H1 (cell line): ENCODE results near the gene DSTYK. TPM values are rescaled to one million over a fixed set of nuclear protein-coding genes. Genes with fewer than 3 reads are reported as not detected.

ENCODE experiments used
- POLR2A ChIP-seq, 2 experiments: IDR thresholded peaks; 1 replicate in 1 of 2; 2 replicates in 1 of 2; pipeline ENCODE4 v1.6.1; 2011; ENCODE audit warnings: low read depth in 2 of 2, low read length in 2 of 2, mild to moderate bottlenecking in 2 of 2; ENCODE audit errors: control extremely low read depth in 1 of 2
- polyA plus RNA-seq, 7 experiments: library from polyadenylated mRNA; depleted of rRNA in 3 of 7; stranded (reverse) in 5 of 7; unstranded in 2 of 7; fragments of >200 nt in 5 of 7; fragments of 200-250 nt in 2 of 7; gene quantifications; 1 replicate in 5 of 7; 2 replicates in 1 of 7; 4 replicates in 1 of 7; pipeline versions ENCODE4 v1.2.1 to v1.2.3, GENCODE V29; 2011 to 2013; ENCODE audit warnings: missing spikeins in 2 of 7, mixed read lengths in 2 of 7
- total RNA-seq: library from RNA; stranded (reverse); fragmentation: NEBNext Ultra II Directional; extraction: Animal tissue kit (Norgen Biotek cat#: 25700); gene quantifications from 2 replicates; pipeline ENCODE4 v1.2.1, GENCODE V29; 2021
- TF ChIP-seq, protein P1 (sequence below): IDR thresholded peaks from 2 replicates; pipeline ENCODE4 v1.6.1; 2012; ENCODE audit warnings: low read length, inconsistent platforms
- TF ChIP-seq, protein P2 (sequence below): fragments of 300-600 bp; sonication (generic); IDR thresholded peaks from 2 replicates; pipeline ENCODE4 v1.7.1; 2012; ENCODE audit warnings: low read length, moderate library complexity, mild to moderate bottlenecking, inconsistent platforms; ENCODE audit not compliant: insufficient replicate concordance

Gene DSTYK
- total and polyA plus RNA-seq, 2 of the 8 experiments (the other 6 are each of a cell fraction or from before 2014, with no cell fraction given), result 2.7 to 8.5 TPM

DNA sequence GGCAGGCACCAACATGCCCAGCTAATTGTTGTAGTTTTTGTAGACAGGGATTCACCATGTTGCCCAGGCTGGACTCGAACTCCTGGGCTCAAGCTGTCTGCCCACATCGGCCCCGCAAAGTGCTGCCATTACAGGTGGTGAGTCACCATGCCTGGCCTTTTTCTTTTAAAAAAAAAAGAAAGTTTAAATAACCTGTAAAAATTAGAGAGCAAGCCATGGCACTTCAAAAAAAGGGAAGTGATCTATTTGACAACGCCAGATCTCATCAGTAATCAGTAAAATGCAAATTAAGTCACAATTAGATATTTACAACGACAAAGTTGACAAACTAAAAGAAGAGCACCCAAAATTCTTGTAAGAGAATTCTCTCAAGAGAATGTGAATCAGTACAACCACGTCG, 86.8 kb downstream of the DSTYK start (continued):
- TF ChIP-seq, protein P1, sequence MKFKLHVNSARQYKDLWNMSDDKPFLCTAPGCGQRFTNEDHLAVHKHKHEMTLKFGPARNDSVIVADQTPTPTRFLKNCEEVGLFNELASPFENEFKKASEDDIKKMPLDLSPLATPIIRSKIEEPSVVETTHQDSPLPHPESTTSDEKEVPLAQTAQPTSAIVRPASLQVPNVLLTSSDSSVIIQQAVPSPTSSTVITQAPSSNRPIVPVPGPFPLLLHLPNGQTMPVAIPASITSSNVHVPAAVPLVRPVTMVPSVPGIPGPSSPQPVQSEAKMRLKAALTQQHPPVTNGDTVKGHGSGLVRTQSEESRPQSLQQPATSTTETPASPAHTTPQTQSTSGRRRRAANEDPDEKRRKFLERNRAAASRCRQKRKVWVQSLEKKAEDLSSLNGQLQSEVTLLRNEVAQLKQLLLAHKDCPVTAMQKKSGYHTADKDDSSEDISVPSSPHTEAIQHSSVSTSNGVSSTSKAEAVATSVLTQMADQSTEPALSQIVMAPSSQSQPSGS, result no peak
- TF ChIP-seq POLR2A (IDR thresholded peaks at IDR 0.05; ENCODE audit: control extremely low read depth in 1 of 2, low read depth in 2 of 2, low read length in 2 of 2), result no peak
- TF ChIP-seq, protein P2, sequence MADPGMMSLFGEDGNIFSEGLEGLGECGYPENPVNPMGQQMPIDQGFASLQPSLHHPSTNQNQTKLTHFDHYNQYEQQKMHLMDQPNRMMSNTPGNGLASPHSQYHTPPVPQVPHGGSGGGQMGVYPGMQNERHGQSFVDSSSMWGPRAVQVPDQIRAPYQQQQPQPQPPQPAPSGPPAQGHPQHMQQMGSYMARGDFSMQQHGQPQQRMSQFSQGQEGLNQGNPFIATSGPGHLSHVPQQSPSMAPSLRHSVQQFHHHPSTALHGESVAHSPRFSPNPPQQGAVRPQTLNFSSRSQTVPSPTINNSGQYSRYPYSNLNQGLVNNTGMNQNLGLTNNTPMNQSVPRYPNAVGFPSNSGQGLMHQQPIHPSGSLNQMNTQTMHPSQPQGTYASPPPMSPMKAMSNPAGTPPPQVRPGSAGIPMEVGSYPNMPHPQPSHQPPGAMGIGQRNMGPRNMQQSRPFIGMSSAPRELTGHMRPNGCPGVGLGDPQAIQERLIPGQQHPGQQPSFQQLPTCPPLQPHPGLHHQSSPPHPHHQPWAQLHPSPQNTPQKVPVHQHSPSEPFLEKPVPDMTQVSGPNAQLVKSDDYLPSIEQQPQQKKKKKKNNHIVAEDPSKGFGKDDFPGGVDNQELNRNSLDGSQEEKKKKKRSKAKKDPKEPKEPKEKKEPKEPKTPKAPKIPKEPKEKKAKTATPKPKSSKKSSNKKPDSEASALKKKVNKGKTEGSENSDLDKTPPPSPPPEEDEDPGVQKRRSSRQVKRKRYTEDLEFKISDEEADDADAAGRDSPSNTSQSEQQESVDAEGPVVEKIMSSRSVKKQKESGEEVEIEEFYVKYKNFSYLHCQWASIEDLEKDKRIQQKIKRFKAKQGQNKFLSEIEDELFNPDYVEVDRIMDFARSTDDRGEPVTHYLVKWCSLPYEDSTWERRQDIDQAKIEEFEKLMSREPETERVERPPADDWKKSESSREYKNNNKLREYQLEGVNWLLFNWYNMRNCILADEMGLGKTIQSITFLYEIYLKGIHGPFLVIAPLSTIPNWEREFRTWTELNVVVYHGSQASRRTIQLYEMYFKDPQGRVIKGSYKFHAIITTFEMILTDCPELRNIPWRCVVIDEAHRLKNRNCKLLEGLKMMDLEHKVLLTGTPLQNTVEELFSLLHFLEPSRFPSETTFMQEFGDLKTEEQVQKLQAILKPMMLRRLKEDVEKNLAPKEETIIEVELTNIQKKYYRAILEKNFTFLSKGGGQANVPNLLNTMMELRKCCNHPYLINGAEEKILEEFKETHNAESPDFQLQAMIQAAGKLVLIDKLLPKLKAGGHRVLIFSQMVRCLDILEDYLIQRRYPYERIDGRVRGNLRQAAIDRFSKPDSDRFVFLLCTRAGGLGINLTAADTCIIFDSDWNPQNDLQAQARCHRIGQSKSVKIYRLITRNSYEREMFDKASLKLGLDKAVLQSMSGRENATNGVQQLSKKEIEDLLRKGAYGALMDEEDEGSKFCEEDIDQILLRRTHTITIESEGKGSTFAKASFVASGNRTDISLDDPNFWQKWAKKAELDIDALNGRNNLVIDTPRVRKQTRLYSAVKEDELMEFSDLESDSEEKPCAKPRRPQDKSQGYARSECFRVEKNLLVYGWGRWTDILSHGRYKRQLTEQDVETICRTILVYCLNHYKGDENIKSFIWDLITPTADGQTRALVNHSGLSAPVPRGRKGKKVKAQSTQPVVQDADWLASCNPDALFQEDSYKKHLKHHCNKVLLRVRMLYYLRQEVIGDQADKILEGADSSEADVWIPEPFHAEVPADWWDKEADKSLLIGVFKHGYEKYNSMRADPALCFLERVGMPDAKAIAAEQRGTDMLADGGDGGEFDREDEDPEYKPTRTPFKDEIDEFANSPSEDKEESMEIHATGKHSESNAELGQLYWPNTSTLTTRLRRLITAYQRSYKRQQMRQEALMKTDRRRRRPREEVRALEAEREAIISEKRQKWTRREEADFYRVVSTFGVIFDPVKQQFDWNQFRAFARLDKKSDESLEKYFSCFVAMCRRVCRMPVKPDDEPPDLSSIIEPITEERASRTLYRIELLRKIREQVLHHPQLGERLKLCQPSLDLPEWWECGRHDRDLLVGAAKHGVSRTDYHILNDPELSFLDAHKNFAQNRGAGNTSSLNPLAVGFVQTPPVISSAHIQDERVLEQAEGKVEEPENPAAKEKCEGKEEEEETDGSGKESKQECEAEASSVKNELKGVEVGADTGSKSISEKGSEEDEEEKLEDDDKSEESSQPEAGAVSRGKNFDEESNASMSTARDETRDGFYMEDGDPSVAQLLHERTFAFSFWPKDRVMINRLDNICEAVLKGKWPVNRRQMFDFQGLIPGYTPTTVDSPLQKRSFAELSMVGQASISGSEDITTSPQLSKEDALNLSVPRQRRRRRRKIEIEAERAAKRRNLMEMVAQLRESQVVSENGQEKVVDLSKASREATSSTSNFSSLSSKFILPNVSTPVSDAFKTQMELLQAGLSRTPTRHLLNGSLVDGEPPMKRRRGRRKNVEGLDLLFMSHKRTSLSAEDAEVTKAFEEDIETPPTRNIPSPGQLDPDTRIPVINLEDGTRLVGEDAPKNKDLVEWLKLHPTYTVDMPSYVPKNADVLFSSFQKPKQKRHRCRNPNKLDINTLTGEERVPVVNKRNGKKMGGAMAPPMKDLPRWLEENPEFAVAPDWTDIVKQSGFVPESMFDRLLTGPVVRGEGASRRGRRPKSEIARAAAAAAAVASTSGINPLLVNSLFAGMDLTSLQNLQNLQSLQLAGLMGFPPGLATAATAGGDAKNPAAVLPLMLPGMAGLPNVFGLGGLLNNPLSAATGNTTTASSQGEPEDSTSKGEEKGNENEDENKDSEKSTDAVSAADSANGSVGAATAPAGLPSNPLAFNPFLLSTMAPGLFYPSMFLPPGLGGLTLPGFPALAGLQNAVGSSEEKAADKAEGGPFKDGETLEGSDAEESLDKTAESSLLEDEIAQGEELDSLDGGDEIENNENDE, result no peak
